A549 (cell line): ENCODE results near the gene SOS2.

Experiments used
- JUN ChIP-seq, 2 experiments: fragments of >200 bp; sonication (Bioruptor Twin); formaldehyde crosslinking; IDR thresholded peaks; 2 replicates in 1 of 2; 3 replicates in 1 of 2; pipeline ENCODE4 v1.6.1; 2016 to 2017
- MAFK ChIP-seq: fragments of 450-650 bp; IDR thresholded peaks from 2 replicates; pipeline ENCODE4 v1.6.1; 2014; ENCODE audit not compliant: partially characterized antibody
- NFE2L2 ChIP-seq: fragments of 150-350 bp; conservative IDR thresholded peaks from 2 replicates; pipeline ENCODE4 v1.6.1; 2014; ENCODE audit warnings: low read length
- POLR2A ChIP-seq: IDR thresholded peaks from 2 replicates; pipeline ENCODE4 v1.6.1; 2012; ENCODE audit warnings: mild to moderate bottlenecking, low read length
- RCOR1 ChIP-seq: fragments of 150-350 bp; IDR thresholded peaks from 2 replicates; pipeline ENCODE4 v1.6.1; 2014; ENCODE audit warnings: antibody characterized with exemption, low read length, low read depth
- ZFP36 ChIP-seq: fragments of 450-650 bp; IDR thresholded peaks from 2 replicates; pipeline ENCODE4 v1.6.1; 2014; ENCODE audit warnings: borderline replicate concordance; ENCODE audit not compliant: partially characterized antibody
- TF ChIP-seq, protein P1 (sequence below): fragments of >200 bp; sonication (Bioruptor Twin); formaldehyde crosslinking; IDR thresholded peaks from 3 replicates; pipeline ENCODE4 v1.5.1; 2016

DNA sequence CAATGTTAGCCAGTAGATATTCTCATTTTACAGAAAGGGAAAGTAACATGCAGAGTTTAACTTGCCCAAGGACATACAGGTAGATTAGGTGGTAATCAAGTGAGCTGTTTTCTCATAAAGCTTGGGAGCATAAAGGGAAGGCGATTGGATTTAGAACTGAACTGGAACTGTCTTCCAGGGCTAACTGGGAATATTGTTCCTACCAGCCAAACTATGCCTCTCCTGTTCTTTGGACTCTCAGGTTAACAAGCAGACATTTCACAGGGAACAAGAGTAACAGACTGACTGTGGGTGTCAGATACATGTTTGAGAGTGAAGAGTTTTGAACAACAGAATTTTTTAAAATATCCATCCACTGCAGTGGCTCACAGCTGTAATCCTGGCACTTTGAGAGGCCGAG lies 130.6 kb downstream of the SOS2 start:
- TF ChIP-seq, protein P1, sequence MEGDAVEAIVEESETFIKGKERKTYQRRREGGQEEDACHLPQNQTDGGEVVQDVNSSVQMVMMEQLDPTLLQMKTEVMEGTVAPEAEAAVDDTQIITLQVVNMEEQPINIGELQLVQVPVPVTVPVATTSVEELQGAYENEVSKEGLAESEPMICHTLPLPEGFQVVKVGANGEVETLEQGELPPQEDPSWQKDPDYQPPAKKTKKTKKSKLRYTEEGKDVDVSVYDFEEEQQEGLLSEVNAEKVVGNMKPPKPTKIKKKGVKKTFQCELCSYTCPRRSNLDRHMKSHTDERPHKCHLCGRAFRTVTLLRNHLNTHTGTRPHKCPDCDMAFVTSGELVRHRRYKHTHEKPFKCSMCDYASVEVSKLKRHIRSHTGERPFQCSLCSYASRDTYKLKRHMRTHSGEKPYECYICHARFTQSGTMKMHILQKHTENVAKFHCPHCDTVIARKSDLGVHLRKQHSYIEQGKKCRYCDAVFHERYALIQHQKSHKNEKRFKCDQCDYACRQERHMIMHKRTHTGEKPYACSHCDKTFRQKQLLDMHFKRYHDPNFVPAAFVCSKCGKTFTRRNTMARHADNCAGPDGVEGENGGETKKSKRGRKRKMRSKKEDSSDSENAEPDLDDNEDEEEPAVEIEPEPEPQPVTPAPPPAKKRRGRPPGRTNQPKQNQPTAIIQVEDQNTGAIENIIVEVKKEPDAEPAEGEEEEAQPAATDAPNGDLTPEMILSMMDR, result no peak
- no peak for TF ChIP-seq ZFP36
- TF ChIP-seq RCOR1, result no peak
- no peak for TF ChIP-seq MAFK
- TF ChIP-seq JUN (IDR thresholded peaks at IDR 0.05), result no peak
- no peak for TF ChIP-seq POLR2A
- TF ChIP-seq NFE2L2, result no peak
